OCI-LY7 (cell line): ENCODE data around the gene C3orf20. TPM values are rescaled to one million over a fixed set of nuclear protein-coding genes. Genes with fewer than 3 reads are reported as not detected.
"Not testable (repeated sequence)": the region's sequence is repeated elsewhere in the genome, so short reads cannot be mapped to it uniquely, and the experiment has no call there.

ENCODE experiments used
- BruUV-seq: library from RNA; stranded (reverse); fragments of 400-500 nt; replicated peaks from 2 replicates; lab custom pipeline; 2021; lab: Mats Ljungman, UMichigan
- CTCF ChIA-PET: fragments of 300-600 bp; sonication (Branson Sonifier 250); formaldehyde crosslinking; loops from one replicate; lab custom pipeline; 2022; ENCODE audit warnings: antibody characterized with exemption; ENCODE audit not compliant: unreplicated experiment; lab: Charles Lee
- POLR2A ChIA-PET: fragments of 300-600 bp; sonication (Branson Sonifier 250); formaldehyde crosslinking; loops from one replicate; lab custom pipeline; 2022; ENCODE audit warnings: antibody characterized with exemption; lab: Charles Lee
- DNase-seq: peaks from one replicate; pipeline ENCODE4 v3.0.0-alpha.2; 2015; ENCODE audit warnings: low spot score
- H2AFZ ChIP-seq: fragments of 200-600 bp; sonication (generic), shearing (Covaris generic); 2 replicates; pipeline ENCODE4 v1.6.1; 2014; ENCODE audit warnings: mild to moderate bottlenecking, antibody characterized with exemption, low read length, moderate library complexity
- H3K27ac ChIP-seq: fragments of 200-600 bp; sonication (generic); 2 replicates; pipeline ENCODE4 v1.5.1; 2014; ENCODE audit warnings: mixed run types, low read depth, mild to moderate bottlenecking, moderate library complexity, low read length, inconsistent platforms; ENCODE audit not compliant: poor library complexity, severe bottlenecking
- H3K36me3 ChIP-seq: fragments of 200-600 bp; sonication (generic); 2 replicates; pipeline ENCODE4 v1.6.1; 2014; ENCODE audit warnings: mild to moderate bottlenecking, antibody characterized with exemption, low read length, moderate library complexity, mixed read lengths; ENCODE audit not compliant: insufficient read depth
- H3K4me1 ChIP-seq: fragments of 200-600 bp; sonication (generic); 2 replicates; pipeline ENCODE4 v1.5.1; 2014; ENCODE audit warnings: mild to moderate bottlenecking, low read length; ENCODE audit not compliant: insufficient read depth, poor library complexity, severe bottlenecking
- H3K4me2 ChIP-seq: fragments of 200-600 bp; sonication (generic); 2 replicates; pipeline ENCODE4 v1.6.1; 2014; ENCODE audit warnings: mild to moderate bottlenecking, low read length
- H3K4me3 ChIP-seq: fragments of 200-600 bp; sonication (generic); 2 replicates; pipeline ENCODE4 v1.5.1; 2014; ENCODE audit warnings: mild to moderate bottlenecking, low read depth, low read length; ENCODE audit not compliant: poor library complexity, severe bottlenecking
- H3K79me2 ChIP-seq: fragments of 200-600 bp; sonication (generic); 2 replicates; pipeline ENCODE4 v1.6.1; 2016; ENCODE audit warnings: low read depth, mild to moderate bottlenecking, low read length, moderate library complexity, mixed read lengths; ENCODE audit not compliant: insufficient read depth
- H3K9me2 ChIP-seq: fragments of 200-600 bp; sonication (generic); 2 replicates; pipeline ENCODE4 v1.6.1; 2016; ENCODE audit warnings: mild to moderate bottlenecking, low read length, mixed read lengths; ENCODE audit not compliant: insufficient read depth
- H3K9me3 ChIP-seq: fragments of 200-600 bp; sonication (generic); 2 replicates; pipeline ENCODE4 v1.6.1; 2014; ENCODE audit warnings: mild to moderate bottlenecking, mixed run types, low read length, mixed read lengths
- H4K20me1 ChIP-seq: fragments of 200-600 bp; sonication (generic); 2 replicates; pipeline ENCODE4 v1.6.1; 2014; ENCODE audit warnings: mild to moderate bottlenecking, antibody characterized with exemption, low read length, moderate library complexity, mixed read lengths; ENCODE audit not compliant: insufficient read depth
- CTCF ChIP-seq: fragments of 200-600 bp; sonication (generic); conservative IDR thresholded peaks from 2 replicates; pipeline ENCODE4 v1.5.1; 2014; ENCODE audit warnings: mild to moderate bottlenecking, antibody characterized with exemption, low read length, moderate library complexity, mixed read lengths
- EZH2phosphoT487 ChIP-seq: fragments of 200-600 bp; sonication (generic); IDR thresholded peaks from 2 replicates; pipeline ENCODE4 v1.6.1; 2018; ENCODE audit warnings: low read depth, borderline replicate concordance, mild to moderate bottlenecking, mixed run types, antibody characterized with exemption, low read length, moderate library complexity, mixed read lengths
- intact Hi-C: fragments of 100-400 bp; cut with micrococcal nuclease; formaldehyde crosslinking; loops from one replicate; pipeline ENCODE4 v1.10.0; 2022; ENCODE audit not compliant: unreplicated experiment
- total RNA-seq, 2 experiments: library from RNA; depleted of rRNA in 1 of 2; stranded (reverse); fragments of >200 nt in 1 of 2; shearing (Covaris generic) in 1 of 2; gene quantifications; 2 replicates each; pipeline ENCODE4 v1.2.3, GENCODE V29; 2014 to 2022

Gene C3orf20
- total RNA-seq, 2 experiments from 2014 or later = 2.2 to 2.7 TPM

- ChIA-PET CTCF (no interaction called here), POLR2A (no interaction called here)
- no TSS peak for BruUV-seq
- H3K27ac ChIP-seq = no peak overlapping the region
- no peaks in the 10 kb centered on the region for H3K9me2 ChIP-seq
- H3K9me3 ChIP-seq = peaks cover 10% of the 10 kb centered on the region; the same call in 1 of the 2 replicates
- no peaks in the 10 kb centered on the region for H4K20me1 ChIP-seq
- H3K4me3 ChIP-seq = no peak overlapping the region
- H3K36me3 ChIP-seq = no peaks in the 10 kb centered on the region
- H2AFZ ChIP-seq = no peak overlapping the region
- no peak for DNase-seq
- no peaks in the 10 kb centered on the region for H3K4me1 ChIP-seq
- no peak overlapping the region for H3K4me2 ChIP-seq
- intact Hi-C loops = no loop called here
- TF ChIP-seq CTCF (no peak), EZH2phosphoT487 (no peak)
- H3K79me2 ChIP-seq = no peaks in the 10 kb centered on the region
Observed at GRCh38 chr3:14744556-14744955, 69.6 kb downstream of the C3orf20 start.

GRCh38 chr3:14750650-14751049 lies 75.7 kb downstream of the C3orf20 start:
- POLR2A ChIA-PET = interaction anchor here (0.6 to 1.5 kb wide), 4 partner anchors 13 to 95 kb away, joined by 3 to 5 read pairs (median 4); no protein-coding TSS in a partner anchor
- no peak for TF ChIP-seq CTCF
- no peak for TF ChIP-seq EZH2phosphoT487

GRCh38 chr3:14752979-14753378 lies 78.0 kb downstream of the C3orf20 start:
- H3K9me3 ChIP-seq, POLR2A ChIA-PET, BruUV-seq: not testable (repeated sequence)

More at GRCh38 chr3:14750650-14751049, 75.7 kb downstream of the C3orf20 start:
- H3K4me2 ChIP-seq = no peak overlapping the region
- H2AFZ ChIP-seq = no peak overlapping the region
- CTCF ChIA-PET = interaction anchor here (1.0 kb wide), 1 partner anchor 15 kb away, joined by 3 read pairs; no protein-coding TSS in a partner anchor
- BruUV-seq = no TSS peak
- no peak overlapping the region for H3K27ac ChIP-seq
- no peak for DNase-seq
- no peaks in the 10 kb centered on the region for H3K79me2 ChIP-seq
- intact Hi-C loops = no loop called here
- H4K20me1 ChIP-seq = no peaks in the 10 kb centered on the region
- H3K9me2 ChIP-seq = no peaks in the 10 kb centered on the region
- H3K9me3 ChIP-seq = peaks cover 5% of the 10 kb centered on the region; the same call in 1 of the 2 replicates
- no peak overlapping the region for H3K4me3 ChIP-seq
- H3K4me1 ChIP-seq = peaks cover 17% of the 10 kb centered on the region
- no peaks in the 10 kb centered on the region for H3K36me3 ChIP-seq

More at GRCh38 chr3:14752979-14753378, 78.0 kb downstream of the C3orf20 start:
- H4K20me1 ChIP-seq, H3K79me2 ChIP-seq, intact Hi-C loops, H2AFZ ChIP-seq, H3K27ac ChIP-seq, H3K9me2 ChIP-seq, H3K36me3 ChIP-seq, H3K4me2 ChIP-seq, DNase-seq, CTCF ChIA-PET, H3K4me3 ChIP-seq: not testable (repeated sequence)
- peaks cover 17% of the 10 kb centered on the region for H3K4me1 ChIP-seq
